ENCODE measurements around the gene ELP5.

GRCh38 chr17:7296189-7296861 lies 44.3 kb downstream of the ELP5 start:
- TF ChIP-seq EZH2 (IDR thresholded peaks at IDR 0.05; ENCODE audit: insufficient read depth, low read length) (no peak), CTCF (IDR thresholded peaks at IDR 0.05; ENCODE audit: insufficient read depth, low read depth, low read length) (peak; percentile 53)
